Gastrocnemius medialis (tissue), 4 donors: ENCODE data around the gene CYFIP2. TPM values are rescaled to one million over a fixed set of nuclear protein-coding genes. Genes with fewer than 3 reads are reported as not detected.

Experiments used
- ATAC-seq, 2 donors: fragments of 150-250 bp; one replicate each; pipeline ENCODE4 v1.9.1; 2016
- DNase-seq, 2 donors: peaks; one replicate each; pipeline ENCODE4 v3.0.0-alpha.2; 2019
- H3K27ac ChIP-seq, 4 donors: fragments of 200-600 bp; sonication (generic); 1 replicate in 1 of 4; 2 replicates in 3 of 4; pipeline ENCODE4 v1.5.1; 2016 to 2018; ENCODE audit warnings: mild to moderate bottlenecking in 2 of 4, moderate library complexity in 1 of 4
- H3K27me3 ChIP-seq, 3 donors: fragments of 200-600 bp; sonication (generic) in 2 of 3; 1 replicate in 1 of 3; 2 replicates in 2 of 3; pipeline versions ENCODE4 v1.5.1 to v1.6.0; 2016 to 2019; ENCODE audit warnings: mild to moderate bottlenecking in 1 of 3, moderate library complexity in 1 of 3
- H3K36me3 ChIP-seq, 2 donors: fragments of 200-600 bp; sonication (generic) in 1 of 2; one replicate each; pipeline ENCODE4 v1.5.1; 2017 to 2018
- H3K4me1 ChIP-seq, 2 donors: fragments of 200-600 bp; sonication (generic) in 1 of 2; one replicate each; pipeline ENCODE4 v1.5.1; 2016 to 2017; ENCODE audit warnings: mild to moderate bottlenecking in 2 of 2
- H3K4me3 ChIP-seq, 4 donors: fragments of 200-600 bp; sonication (generic) in 3 of 4; 1 replicate in 1 of 4; 2 replicates in 3 of 4; pipeline ENCODE4 v1.5.1; 2016 to 2019; ENCODE audit warnings: mild to moderate bottlenecking in 2 of 4
- H3K9me3 ChIP-seq, 3 donors: fragments of 200-600 bp; sonication (generic) in 2 of 3; 1 replicate in 1 of 3; 2 replicates in 2 of 3; pipeline ENCODE4 v1.5.1; 2016 to 2019
- POLR2A ChIP-seq, 2 donors: fragments of 450-650 bp; IDR thresholded peaks; one replicate each; pipeline ENCODE4 v1.6.1; 2017; ENCODE audit warnings: antibody characterized with exemption in 2 of 2, mild to moderate bottlenecking in 2 of 2, moderate library complexity in 2 of 2
- in situ Hi-C, 4 donors: fragments of 200-750 bp; cut with MboI; loops; one replicate each; pipeline versions ENCODE4 v1.15.0 to v1.8.0; 2017; ENCODE audit warnings: low sequenced_read_pairs in 4 of 4
- intact Hi-C: fragments of 100-400 bp; cut with DNase I; formaldehyde crosslinking; loops from one replicate; pipeline ENCODE4 v1.15.1; 2023; ENCODE audit warnings: low total_unique reads
- total RNA-seq, 4 donors: library from RNA; depleted of rRNA; stranded (reverse); fragments of >200 nt; gene quantifications; one replicate each; pipeline versions ENCODE4 v1.1.0 to v1.2.3, GENCODE V29; 2016
- TF ChIP-seq, protein P1 (sequence below), 5 experiments: fragments of 450-650 bp in 3 of 5; fragments of 200-600 bp in 2 of 5; sonication (generic) in 2 of 5; IDR thresholded peaks in 4 of 5; conservative IDR thresholded peaks in 1 of 5; 1 replicate in 4 of 5; 2 replicates in 1 of 5; pipeline ENCODE4 v1.5.1; 2016 to 2019; ENCODE audit warnings: antibody characterized with exemption in 5 of 5, mild to moderate bottlenecking in 3 of 5, moderate library complexity in 3 of 5

The CYFIP2 gene
- total RNA-seq, 4 donors from 2014 or later: 5.9 to 15.5 (median 10.7) TPM

DNA sequence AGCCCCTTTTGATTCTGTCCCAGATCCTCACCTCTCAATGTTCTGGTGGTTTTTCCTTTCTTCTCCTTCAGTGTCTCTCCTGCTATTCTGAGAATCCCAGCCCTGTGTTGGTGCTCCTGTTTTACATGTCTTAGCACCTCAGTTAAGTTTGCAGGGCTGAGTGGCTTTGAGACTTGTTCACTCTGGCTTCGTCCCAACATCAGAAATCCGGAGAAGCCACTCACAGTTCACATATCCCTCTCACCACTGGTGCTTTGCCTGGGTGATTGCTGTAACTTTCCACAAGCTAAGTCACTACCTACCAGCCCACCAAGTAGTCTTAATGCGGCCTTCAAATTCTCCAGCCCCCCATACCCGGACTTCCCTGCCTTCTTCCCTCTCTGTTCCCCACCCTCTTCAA is 40.2 kb downstream of the CYFIP2 start:
- Histone ChIP-seq H3K4me3 (no peak overlapping the region), H3K9me3 (no peaks in the 10 kb centered on the region), H3K4me1 (no peaks in the 10 kb centered on the region), H3K36me3 (no peaks in the 10 kb centered on the region), H3K27me3 (no peaks in the 10 kb centered on the region), H3K27ac (no peak overlapping the region)
- ATAC-seq (no peak), DNase-seq (no peak)
- in situ Hi-C loops: no loop called here
- TF ChIP-seq POLR2A (IDR thresholded peaks at IDR 0.05): no peak
- TF ChIP-seq, protein P1, sequence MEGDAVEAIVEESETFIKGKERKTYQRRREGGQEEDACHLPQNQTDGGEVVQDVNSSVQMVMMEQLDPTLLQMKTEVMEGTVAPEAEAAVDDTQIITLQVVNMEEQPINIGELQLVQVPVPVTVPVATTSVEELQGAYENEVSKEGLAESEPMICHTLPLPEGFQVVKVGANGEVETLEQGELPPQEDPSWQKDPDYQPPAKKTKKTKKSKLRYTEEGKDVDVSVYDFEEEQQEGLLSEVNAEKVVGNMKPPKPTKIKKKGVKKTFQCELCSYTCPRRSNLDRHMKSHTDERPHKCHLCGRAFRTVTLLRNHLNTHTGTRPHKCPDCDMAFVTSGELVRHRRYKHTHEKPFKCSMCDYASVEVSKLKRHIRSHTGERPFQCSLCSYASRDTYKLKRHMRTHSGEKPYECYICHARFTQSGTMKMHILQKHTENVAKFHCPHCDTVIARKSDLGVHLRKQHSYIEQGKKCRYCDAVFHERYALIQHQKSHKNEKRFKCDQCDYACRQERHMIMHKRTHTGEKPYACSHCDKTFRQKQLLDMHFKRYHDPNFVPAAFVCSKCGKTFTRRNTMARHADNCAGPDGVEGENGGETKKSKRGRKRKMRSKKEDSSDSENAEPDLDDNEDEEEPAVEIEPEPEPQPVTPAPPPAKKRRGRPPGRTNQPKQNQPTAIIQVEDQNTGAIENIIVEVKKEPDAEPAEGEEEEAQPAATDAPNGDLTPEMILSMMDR (IDR thresholded peaks at IDR 0.05 in 4 of 5, conservative IDR thresholded peaks at IDR 0.05 in 1 of 5): no peak
- intact Hi-C loops: no loop called here

DNA sequence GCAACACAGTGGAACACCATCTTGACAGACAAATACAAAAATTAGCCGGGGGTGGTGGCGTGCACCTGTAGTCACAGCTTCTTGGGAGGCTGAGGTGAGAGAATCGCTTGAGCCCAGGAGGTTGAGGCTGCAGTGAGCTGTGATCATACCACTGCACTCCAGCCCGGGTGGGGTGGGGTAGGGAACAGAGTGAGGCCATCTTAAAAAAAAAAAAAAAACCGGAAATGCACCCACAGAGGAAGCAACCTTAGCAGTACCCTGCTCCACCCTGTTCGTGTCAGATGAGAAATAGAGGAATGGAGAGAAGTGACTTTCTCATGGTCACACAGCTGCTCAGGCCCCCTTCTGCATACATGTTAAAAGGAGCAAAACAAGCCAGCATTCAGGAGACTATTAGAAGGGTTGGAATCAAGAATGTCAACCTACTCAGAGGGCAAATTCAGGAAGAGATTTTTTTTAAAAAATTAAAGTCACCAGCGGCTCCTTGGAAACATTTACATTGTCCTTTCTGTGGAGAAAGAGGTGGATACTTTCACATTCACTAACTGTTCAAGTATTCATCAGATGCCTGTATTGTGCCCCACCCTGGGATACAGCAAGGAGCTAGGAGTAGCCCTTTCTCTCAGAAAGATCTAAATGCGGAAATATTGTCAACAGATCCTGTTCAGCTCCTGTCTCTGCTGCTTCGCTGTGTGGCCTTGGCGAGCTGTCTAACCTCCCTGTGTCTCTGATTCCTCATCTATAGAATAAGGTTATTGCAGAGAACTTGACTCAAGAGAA is 41.0 kb downstream of the CYFIP2 start:
- H3K27me3 ChIP-seq: no peaks in the 10 kb centered on the region
- H3K4me1 ChIP-seq: no peaks in the 10 kb centered on the region
- in situ Hi-C loops (no loop called here), intact Hi-C loops (no loop called here)
- H3K4me3 ChIP-seq: no peak overlapping the region
- no peaks in the 10 kb centered on the region for H3K36me3 ChIP-seq
- H3K9me3 ChIP-seq: no peaks in the 10 kb centered on the region
- DNase-seq (no peak), ATAC-seq (no peak)
- no peak overlapping the region for H3K27ac ChIP-seq
- no peak for TF ChIP-seq POLR2A (IDR thresholded peaks at IDR 0.05)
- TF ChIP-seq, protein P1 (IDR thresholded peaks at IDR 0.05 in 4 of 5, conservative IDR thresholded peaks at IDR 0.05 in 1 of 5): no peak

DNA sequence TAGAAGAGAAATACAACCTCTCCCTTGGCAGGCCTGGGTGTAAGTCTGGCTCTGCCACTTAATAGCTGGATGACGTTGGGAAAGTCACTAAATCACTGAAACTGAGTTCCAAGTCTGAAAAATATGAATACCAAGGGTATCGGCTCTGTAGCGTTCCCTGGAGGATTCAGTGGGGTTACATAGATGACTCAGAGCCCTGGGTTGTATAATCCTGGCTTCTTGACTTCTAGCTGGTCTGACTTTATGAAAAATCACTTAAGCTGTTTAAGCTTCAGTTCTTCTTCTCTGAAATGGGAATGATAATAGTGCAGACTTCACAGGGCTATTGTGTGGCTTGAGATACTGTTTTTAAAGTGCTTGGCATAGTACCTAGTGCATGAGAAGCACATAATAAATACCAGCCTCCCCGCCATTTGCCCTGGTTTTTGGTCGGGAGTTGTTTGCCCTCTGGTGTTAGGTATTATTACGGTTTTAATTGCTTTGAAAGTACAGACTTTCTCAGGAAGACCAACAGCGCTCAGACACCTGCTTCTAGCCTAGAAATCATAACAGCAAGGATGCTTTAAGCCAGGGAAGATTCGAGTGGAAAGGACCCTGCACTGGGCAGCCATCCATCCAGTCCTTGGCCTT is 43.0 kb downstream of the CYFIP2 start:
- intact Hi-C loops (no loop called here), in situ Hi-C loops (no loop called here)
- DNase-seq (no peak), ATAC-seq (no peak)
- TF ChIP-seq, protein P1 (IDR thresholded peaks at IDR 0.05 in 4 of 5, conservative IDR thresholded peaks at IDR 0.05 in 1 of 5): no peak
- no peak for TF ChIP-seq POLR2A (IDR thresholded peaks at IDR 0.05)
- no peaks in the 10 kb centered on the region for H3K27me3 ChIP-seq
- no peaks in the 10 kb centered on the region for H3K36me3 ChIP-seq
- no peak overlapping the region for H3K27ac ChIP-seq
- H3K4me3 ChIP-seq: no peak overlapping the region
- no peaks in the 10 kb centered on the region for H3K4me1 ChIP-seq
- H3K9me3 ChIP-seq: no peaks in the 10 kb centered on the region

DNA sequence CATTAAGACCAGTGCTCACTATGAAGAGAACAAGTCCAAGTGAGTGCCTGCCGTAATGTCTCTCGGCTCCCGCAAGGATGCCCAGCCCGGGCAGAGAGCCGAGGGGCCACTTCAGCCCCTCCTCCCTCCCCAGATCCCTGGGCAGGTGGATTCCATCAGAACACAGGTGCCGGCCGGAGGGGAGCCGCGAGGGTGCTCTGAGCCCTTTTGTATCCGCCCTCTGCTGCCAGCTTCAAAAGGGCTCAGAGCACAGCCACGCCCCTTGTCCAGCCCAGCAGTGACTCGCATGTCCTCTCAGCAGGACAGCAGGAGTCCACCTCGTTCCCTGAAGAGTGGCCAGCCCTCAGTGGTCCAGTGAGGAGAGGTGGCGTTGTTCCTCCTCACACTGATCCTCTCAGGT is 43.9 kb downstream of the CYFIP2 start:
- TF ChIP-seq, protein P1 (IDR thresholded peaks at IDR 0.05 in 4 of 5, conservative IDR thresholded peaks at IDR 0.05 in 1 of 5): no peak
- TF ChIP-seq POLR2A (IDR thresholded peaks at IDR 0.05): no peak
- intact Hi-C loops (no loop called here), in situ Hi-C loops (loop anchor here in 1 of 4 donors (5.0 kb wide), 1 partner anchor 57 kb away; no protein-coding TSS in a partner anchor)
- Histone ChIP-seq H3K4me1 (no peaks in the 10 kb centered on the region), H3K4me3 (no peak overlapping the region), H3K9me3 (no peaks in the 10 kb centered on the region), H3K27ac (no peak overlapping the region), H3K36me3 (no peaks in the 10 kb centered on the region), H3K27me3 (no peaks in the 10 kb centered on the region)
- no peak for ATAC-seq
- no peak for DNase-seq
